ENCODE measurements around the gene AUH.

AUH gene

GRCh38 chr9:91345978-91346377 is 15.7 kb downstream of the AUH start:
- no peak for DNase-seq (ENCODE audit: low read depth in 1 of 2, low spot score in 1 of 2)
- no peak for TF ChIP-seq JUND (IDR thresholded peaks at IDR 0.05; ENCODE audit: low read depth)
- in situ Hi-C loops (cut with HindIII; ENCODE audit: low pct_unique_long_range_greater_than_20kb, low sequenced_read_pairs) = no loop called here

- no peak for TF ChIP-seq JUND (IDR thresholded peaks at IDR 0.05; ENCODE audit: low read depth)
- DNase-seq (ENCODE audit: low read depth in 1 of 2, low spot score in 1 of 2) = no peak
These were observed 19.1 kb downstream of the AUH start for GRCh38 chr9:91342575-91342974.

GRCh38 chr9:91341749-91342148 is 20.0 kb downstream of the AUH start:
- in situ Hi-C loops (cut with HindIII; ENCODE audit: low pct_unique_long_range_greater_than_20kb, low sequenced_read_pairs) = no loop called here
- TF ChIP-seq JUND (IDR thresholded peaks at IDR 0.05; ENCODE audit: low read depth) = no peak
- no peak for DNase-seq (ENCODE audit: low read depth in 1 of 2, low spot score in 1 of 2)

More at GRCh38 chr9:91342575-91342974, 19.1 kb downstream of the AUH start:
- in situ Hi-C loops (cut with HindIII; ENCODE audit: low pct_unique_long_range_greater_than_20kb, low sequenced_read_pairs) = no loop called here

GRCh38 chr9:91341258-91341746 is 20.4 kb downstream of the AUH start:
- no peak for DNase-seq (ENCODE audit: low read depth in 1 of 2, low spot score in 1 of 2)
- in situ Hi-C loops (cut with HindIII; ENCODE audit: low pct_unique_long_range_greater_than_20kb, low sequenced_read_pairs) = no loop called here
- no peak for TF ChIP-seq JUND (IDR thresholded peaks at IDR 0.05; ENCODE audit: low read depth)

GRCh38 chr9:91340395-91340967 is 21.2 kb downstream of the AUH start:
- in situ Hi-C loops (cut with HindIII; ENCODE audit: low pct_unique_long_range_greater_than_20kb, low sequenced_read_pairs) = no loop called here
- DNase-seq (ENCODE audit: low read depth in 1 of 2, low spot score in 1 of 2) = no peak
- no peak for TF ChIP-seq JUND (IDR thresholded peaks at IDR 0.05; ENCODE audit: low read depth)

GRCh38 chr9:91338681-91339080 is 23.0 kb downstream of the AUH start:
- no peak for DNase-seq (ENCODE audit: low read depth in 1 of 2, low spot score in 1 of 2)
- TF ChIP-seq JUND (IDR thresholded peaks at IDR 0.05; ENCODE audit: low read depth) = no peak
- in situ Hi-C loops (cut with HindIII; ENCODE audit: low pct_unique_long_range_greater_than_20kb, low sequenced_read_pairs) = no loop called here

- DNase-seq (ENCODE audit: low read depth in 1 of 2, low spot score in 1 of 2) = no peak
- no peak for TF ChIP-seq JUND (IDR thresholded peaks at IDR 0.05; ENCODE audit: low read depth)
- in situ Hi-C loops (cut with HindIII; ENCODE audit: low pct_unique_long_range_greater_than_20kb, low sequenced_read_pairs) = no loop called here
These were observed 24.9 kb downstream of the AUH start for GRCh38 chr9:91336786-91337185.

- DNase-seq (ENCODE audit: low read depth in 1 of 2, low spot score in 1 of 2) = no peak
- TF ChIP-seq JUND (IDR thresholded peaks at IDR 0.05; ENCODE audit: low read depth) = no peak
- in situ Hi-C loops (cut with HindIII; ENCODE audit: low pct_unique_long_range_greater_than_20kb, low sequenced_read_pairs) = no loop called here
These were observed 27.7 kb downstream of the AUH start for GRCh38 chr9:91334053-91334452.

- no peak for DNase-seq (ENCODE audit: low read depth in 1 of 2, low spot score in 1 of 2)
- in situ Hi-C loops (cut with HindIII; ENCODE audit: low pct_unique_long_range_greater_than_20kb, low sequenced_read_pairs) = no loop called here
- TF ChIP-seq JUND (IDR thresholded peaks at IDR 0.05; ENCODE audit: low read depth) = no peak
These were observed 28.2 kb downstream of the AUH start for GRCh38 chr9:91333551-91333950.

GRCh38 chr9:91332546-91333231 is 29.0 kb downstream of the AUH start:
- DNase-seq (ENCODE audit: low read depth in 1 of 2, low spot score in 1 of 2) = no peak
- TF ChIP-seq JUND (IDR thresholded peaks at IDR 0.05; ENCODE audit: low read depth) = no peak
- in situ Hi-C loops (cut with HindIII; ENCODE audit: low pct_unique_long_range_greater_than_20kb, low sequenced_read_pairs) = no loop called here

GRCh38 chr9:91331849-91332248 is 29.9 kb downstream of the AUH start:
- no peak for TF ChIP-seq JUND (IDR thresholded peaks at IDR 0.05; ENCODE audit: low read depth)
- no peak for DNase-seq (ENCODE audit: low read depth in 1 of 2, low spot score in 1 of 2)
- in situ Hi-C loops (cut with HindIII; ENCODE audit: low pct_unique_long_range_greater_than_20kb, low sequenced_read_pairs) = no loop called here

- in situ Hi-C loops (cut with HindIII; ENCODE audit: low pct_unique_long_range_greater_than_20kb, low sequenced_read_pairs) = no loop called here
- TF ChIP-seq JUND (IDR thresholded peaks at IDR 0.05; ENCODE audit: low read depth) = no peak
These were observed 33.5 kb downstream of the AUH start for GRCh38 chr9:91328186-91328585.

GRCh38 chr9:91321691-91322090 is 40.0 kb downstream of the AUH start:
- no peak for TF ChIP-seq JUND (IDR thresholded peaks at IDR 0.05; ENCODE audit: low read depth)
- DNase-seq (ENCODE audit: low read depth in 1 of 2, low spot score in 1 of 2) = no peak
- in situ Hi-C loops (cut with HindIII; ENCODE audit: low pct_unique_long_range_greater_than_20kb, low sequenced_read_pairs) = no loop called here

More at GRCh38 chr9:91328186-91328585, 33.5 kb downstream of the AUH start:
- DNase-seq (ENCODE audit: low read depth in 1 of 2, low spot score in 1 of 2) = no peak
